Right renal cortex interstitium (tissue), 3 donors: ENCODE results near the gene AHCYL1. TPM values are rescaled to one million over a fixed set of nuclear protein-coding genes. Genes with fewer than 3 reads are reported as not detected.
A peak's percentile ranks its signal among the peaks of the same experiment; 100 is the strongest.
"Not testable (repeated sequence)": the region's sequence is repeated elsewhere in the genome, so short reads cannot be mapped to it uniquely, and the experiment has no call there.

ENCODE experiments used
- DNase-seq, 3 donors: peaks; one replicate each; pipeline ENCODE4 v3.0.0-alpha.2; 2013; ENCODE audit warnings: low read depth in 3 of 3, low spot score in 2 of 3
- polyA plus RNA-seq, 3 donors: library from polyadenylated mRNA; unstranded; fragments of 120-200 nt; gene quantifications; one replicate each; pipeline ENCODE4 v1.2.1, GENCODE V29; 2013; ENCODE audit not compliant: insufficient read length in 3 of 3

Gene AHCYL1
- polyA plus RNA-seq, 3 donors: 120 to 126 (median 126) TPM

DNA sequence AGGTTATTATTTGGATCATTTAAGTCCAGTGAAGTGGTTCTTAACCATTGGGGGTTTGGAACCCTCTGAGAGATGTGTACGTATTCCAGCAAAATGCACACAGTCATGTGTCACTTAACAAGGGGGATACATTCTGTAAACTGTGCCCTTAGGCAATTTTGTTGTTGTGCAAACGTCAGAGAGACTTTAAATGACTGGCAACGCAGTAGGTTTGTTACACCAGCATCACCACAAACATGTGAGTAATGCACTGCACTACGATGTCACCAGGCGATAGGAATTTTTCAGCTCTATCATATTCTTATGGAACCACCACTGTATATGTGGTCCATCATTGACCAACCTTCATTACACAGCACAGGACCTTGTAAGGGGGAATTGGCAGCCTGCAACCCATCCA is 11.9 kb downstream of the AHCYL1 start:
- DNase-seq: no peak

DNA sequence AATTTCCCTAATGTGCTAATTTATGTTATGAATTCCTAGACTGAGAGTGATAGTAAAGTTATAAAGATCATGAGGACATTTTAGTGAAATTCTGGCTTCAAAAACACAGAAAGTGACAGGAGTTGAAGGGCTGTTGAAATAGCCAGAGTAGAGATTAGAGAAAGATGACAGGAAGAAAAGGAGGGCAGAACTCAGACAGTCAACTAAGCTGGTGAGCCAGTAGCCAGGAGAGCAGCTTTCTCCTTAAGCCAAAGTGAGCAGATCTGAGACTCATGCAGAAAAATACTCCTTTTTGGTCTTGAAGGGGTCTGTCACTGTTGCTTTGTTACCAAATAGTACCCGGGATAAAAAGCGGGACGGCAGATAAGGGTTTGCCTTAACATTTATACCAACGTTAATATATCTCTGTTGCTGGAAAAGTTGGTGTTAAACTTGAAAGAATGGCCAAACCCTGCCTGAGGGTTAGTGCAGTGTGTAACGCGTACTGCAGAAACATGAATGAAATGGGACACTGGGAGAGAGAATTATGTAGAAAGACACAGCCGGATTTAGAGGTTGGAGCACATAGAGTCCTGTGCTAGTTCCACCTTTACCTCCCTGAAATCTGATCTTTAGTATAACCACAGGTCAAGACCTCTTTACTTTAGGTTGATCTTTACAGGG is 12.8 kb downstream of the AHCYL1 start:
- no peak for DNase-seq

- DNase-seq: no peak
These were observed 13.3 kb downstream of the AHCYL1 start for GRCh38 chr1:109997867-109998229.

GRCh38 chr1:110002695-110003094 is 18.1 kb downstream of the AHCYL1 start:
- no peak for DNase-seq

- peak; percentile 38 to 66 (median 44) for DNase-seq
These were observed 19.3 kb downstream of the AHCYL1 start for GRCh38 chr1:110003747-110004428.

GRCh38 chr1:110004583-110004982 is 20.0 kb downstream of the AHCYL1 start:
- no peak for DNase-seq

- no peak for DNase-seq
These were observed 21.4 kb downstream of the AHCYL1 start for GRCh38 chr1:110005971-110006370.

DNA sequence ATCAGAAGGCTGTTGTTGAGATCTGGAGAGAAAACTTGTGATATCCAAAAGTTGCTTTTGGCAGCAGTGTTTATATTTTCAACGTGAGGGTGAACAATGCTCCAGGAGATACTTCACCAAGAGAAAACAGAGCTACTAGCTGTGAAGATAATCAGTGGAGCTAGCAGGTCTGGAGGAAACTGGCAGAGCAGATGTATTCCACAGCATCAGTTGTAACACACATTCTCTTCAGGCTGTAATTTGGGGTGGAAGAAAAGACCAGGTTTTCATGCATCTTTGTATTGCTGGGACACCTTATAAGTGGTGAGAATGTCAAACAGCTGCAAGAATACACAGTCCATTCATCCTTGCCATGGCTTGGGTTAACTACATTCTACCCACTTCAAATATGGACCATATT is 22.0 kb downstream of the AHCYL1 start:
- DNase-seq: no peak

DNA sequence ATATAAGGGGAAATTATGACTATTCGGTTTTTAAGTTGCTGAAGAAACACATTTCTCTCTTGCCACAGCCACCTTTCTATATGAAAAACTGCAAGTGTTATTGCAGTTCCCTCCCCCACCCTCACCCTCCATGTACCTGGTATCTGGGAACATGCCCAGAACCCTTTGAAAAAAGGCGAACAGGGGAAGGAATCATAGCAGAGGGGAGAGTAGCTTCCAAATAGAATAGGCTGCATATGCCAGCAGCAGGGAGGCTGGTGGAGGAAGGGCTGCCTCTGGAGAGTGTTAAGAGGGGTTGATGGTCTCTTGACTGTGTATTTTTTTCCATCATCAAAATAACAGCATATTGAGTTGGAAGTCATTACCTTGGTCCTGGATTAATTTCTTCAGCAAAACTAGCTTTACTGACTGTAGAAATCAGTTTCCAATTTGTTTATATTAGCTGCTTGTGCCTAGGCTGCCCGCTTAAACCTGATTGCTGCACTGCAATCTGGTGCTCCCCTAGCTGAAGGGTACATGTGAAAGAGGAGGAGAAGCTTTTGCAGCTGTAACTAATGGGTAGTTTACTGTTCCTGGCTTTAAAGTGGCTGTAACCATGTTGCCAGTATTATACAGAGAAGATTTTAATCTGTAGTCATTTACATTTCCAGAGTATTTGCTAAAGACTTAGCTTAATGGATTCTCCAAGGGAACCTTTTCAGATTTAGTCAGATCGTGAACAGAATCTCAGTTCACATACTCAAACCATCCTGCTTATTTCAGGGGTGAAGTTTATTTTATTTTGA is 22.7 kb downstream of the AHCYL1 start:
- DNase-seq: no peak

GRCh38 chr1:110008971-110009565 is 24.5 kb downstream of the AHCYL1 start:
- no peak for DNase-seq

DNA sequence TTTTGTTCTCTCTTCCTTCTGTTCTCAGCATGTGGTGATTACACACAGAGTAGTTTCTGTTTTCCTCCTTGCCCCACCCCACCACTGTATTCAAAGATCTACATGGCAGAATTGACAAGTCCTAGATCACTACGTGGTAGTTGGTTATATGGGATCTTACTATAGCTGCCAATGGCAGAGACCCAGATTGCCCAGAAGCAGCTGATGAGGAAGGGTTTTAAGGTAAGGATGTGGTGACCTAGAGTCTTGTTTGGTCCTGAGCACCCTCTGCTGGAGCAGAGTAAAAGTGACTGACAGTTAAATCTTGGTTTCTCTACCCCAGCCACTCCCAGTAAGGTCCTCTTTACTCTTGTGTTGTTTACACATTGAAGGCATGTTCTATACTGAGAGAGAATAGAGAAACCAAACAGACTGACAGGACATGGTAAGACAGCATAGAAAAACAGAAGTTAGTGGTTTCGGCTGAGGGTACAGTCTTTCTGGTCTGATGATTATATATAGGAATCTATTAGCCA is 27.0 kb downstream of the AHCYL1 start:
- no peak for DNase-seq

DNA sequence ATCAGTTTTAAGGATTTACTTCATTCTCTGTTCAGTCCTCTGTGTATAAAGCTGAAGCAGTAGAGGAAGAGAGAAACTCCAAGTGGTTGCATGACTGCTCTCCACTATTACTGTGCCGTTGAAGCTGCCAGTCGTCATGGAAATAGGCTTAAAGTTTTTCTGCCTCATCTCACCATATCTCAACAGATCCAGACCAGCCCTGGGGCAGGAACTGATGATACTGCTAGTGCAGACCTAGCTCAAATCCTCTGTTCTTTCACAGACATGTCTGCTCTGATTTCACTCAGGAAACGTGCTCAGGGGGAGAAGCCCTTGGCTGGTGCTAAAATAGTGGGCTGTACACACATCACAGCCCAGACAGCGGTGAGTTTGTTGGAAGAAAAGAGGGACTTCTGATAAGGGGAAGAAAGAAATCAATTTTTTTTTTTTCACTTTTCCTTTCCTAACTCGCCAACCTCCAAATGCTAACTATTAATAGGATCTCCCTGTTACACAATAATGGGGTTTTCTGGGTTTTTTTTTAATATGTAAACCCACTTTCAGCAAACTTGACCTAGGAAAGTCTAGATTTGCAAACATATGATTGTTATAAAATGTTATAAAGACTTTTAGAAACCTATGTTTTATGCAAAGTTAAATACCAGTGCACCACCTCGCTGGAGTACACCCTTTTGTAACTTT is 27.7 kb downstream of the AHCYL1 start:
- no peak for DNase-seq

DNA sequence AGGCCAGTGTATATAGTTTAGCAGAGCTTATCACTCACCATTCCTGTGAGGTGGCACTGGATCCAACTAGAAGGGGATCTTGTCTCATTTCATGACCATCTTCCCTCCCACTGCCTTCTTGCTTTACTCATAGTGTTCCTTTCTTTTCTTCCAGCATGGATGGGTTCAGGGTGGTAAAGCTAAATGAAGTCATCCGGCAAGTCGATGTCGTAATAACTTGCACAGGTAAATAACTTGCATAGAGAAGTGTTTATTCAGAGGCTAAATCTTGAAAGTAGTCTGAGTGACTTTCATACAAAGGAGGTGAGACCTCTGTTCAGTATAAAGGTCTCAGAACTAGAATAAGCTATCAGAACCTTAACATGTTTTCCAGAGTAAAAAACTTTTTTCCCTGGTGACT is 33.2 kb downstream of the AHCYL1 start:
- DNase-seq: no peak

- DNase-seq: no peak
These were observed 33.8 kb downstream of the AHCYL1 start for GRCh38 chr1:110018396-110018795.

DNA sequence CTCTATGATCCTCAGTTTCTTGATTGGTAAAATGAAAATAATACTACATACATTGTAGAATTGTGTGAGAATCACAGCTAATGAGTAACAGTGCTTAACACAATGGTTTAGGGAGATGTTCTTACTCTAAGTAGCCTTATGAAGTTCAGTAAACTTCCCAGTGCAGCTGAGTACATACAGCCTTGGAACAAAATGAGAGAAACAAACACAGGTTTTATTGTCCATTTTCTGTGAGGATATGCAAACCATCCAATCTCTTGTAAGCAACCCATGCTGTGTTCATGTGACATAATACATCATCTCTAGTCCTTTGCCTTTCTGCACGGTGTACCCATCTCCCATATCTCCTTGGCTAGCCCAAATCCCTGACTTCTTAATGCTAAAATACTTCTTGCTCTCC is 35.2 kb downstream of the AHCYL1 start:
- DNase-seq: no peak

DNA sequence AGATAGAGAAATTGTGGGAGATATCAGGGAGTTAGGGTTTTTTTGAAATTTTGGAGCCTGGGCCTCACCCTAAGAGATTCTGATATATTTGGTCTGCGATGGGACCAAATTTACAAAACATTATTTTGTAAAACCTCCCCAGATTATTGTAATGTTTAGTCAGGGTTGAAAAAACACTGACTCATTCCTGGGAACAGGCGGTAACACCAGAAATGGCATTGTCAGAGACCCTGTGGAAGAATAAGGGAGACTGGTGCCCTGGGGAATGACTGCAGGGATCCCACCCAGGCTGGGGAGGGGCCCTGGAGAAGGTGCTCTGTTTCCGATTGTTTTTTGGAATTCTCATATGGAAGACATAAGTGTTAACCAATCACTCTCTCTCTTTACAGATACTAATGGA is 36.7 kb downstream of the AHCYL1 start:
- DNase-seq: no peak

GRCh38 chr1:110024613-110025012 is 40.0 kb downstream of the AHCYL1 start:
- DNase-seq: no peak

- not testable (repeated sequence) for DNase-seq
These were observed 46.1 kb downstream of the AHCYL1 start for GRCh38 chr1:110030687-110031086.

GRCh38 chr1:110032327-110032726 is 47.8 kb downstream of the AHCYL1 start:
- DNase-seq: no peak

GRCh38 chr1:110033421-110033820 is 48.9 kb downstream of the AHCYL1 start:
- no peak for DNase-seq

DNA sequence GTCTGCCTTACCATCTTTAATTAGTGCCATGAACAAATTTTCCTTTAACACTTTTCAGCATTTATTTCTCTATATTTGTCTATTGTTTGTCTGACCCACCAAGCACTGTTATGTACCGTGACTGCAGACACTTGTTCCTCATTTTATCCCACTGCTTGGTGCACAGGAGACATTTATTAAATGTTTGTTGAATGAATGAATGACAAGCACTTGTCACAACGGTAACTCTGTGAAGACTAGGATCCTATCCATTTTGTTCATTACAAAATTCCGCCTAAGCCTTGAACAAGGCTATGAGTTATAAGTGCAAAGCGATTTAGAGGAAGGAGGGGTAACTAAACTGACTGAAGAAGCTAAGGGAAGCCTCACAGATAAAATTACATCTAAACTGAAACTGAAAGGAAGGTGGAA is 49.5 kb downstream of the AHCYL1 start:
- DNase-seq: no peak
